ENCODE results near the gene RNF39. TPM values are rescaled to one million over a fixed set of nuclear protein-coding genes. Genes with fewer than 3 reads are reported as not detected.
A peak's percentile ranks its signal among the peaks of the same experiment; 100 is the strongest.
"Not testable (repeated sequence)": the region's sequence is repeated elsewhere in the genome, so short reads cannot be mapped to it uniquely, and the experiment has no call there.

The RNF39 gene
- total RNA-seq = under 1 TPM in 2 of 4 donors, not detected in 2; 0.27 to 0.95 TPM

- intact Hi-C loops (cut with DNase I; ENCODE audit: low total_unique reads) (no loop called here), in situ Hi-C loops (cut with MboI; ENCODE audit: low pct_ligation_motif_present in 1 of 4, low pct_unique_long_range_greater_than_20kb in 1 of 4, low sequenced_read_pairs in 3 of 4) (no loop called here)
- Histone ChIP-seq H3K27ac (no peak within 1 kb of the TSS), H3K9me3 (no peaks in the 10 kb centered on the region), H3K4me3 (peak within 1 kb of the TSS in 2 of 4 donors; percentile 25 to 33), H3K4me1 (peaks cover 12 to 35% (median 29%) of the 10 kb centered on the region in 4 donors), H3K27me3 (peaks cover 95% of the 10 kb centered on the region), H3K36me3 (no peaks in the 10 kb centered on the region)
- 3 to 10% methylated on average over 2 to 52 of the region's 64 CpGs for WGBS, 2 donors (ENCODE audit: low coverage in 1 of 2)
- no peak for DNase-seq
- TF ChIP-seq EP300 (IDR thresholded peaks at IDR 0.05; ENCODE audit: low read depth) = no peak
- TF ChIP-seq POLR2AphosphoS5 (IDR thresholded peaks at IDR 0.05) = no peak
- TF ChIP-seq POLR2A (IDR thresholded peaks at IDR 0.05) = no peak
- no peak for TF ChIP-seq CTCF (IDR thresholded peaks at IDR 0.05)
Measured at GRCh38 chr6:30075094-30075789, at the start of gene RNF39. RNF39 (minus strand) TSS chr6:30075769; CDS start chr6:30075585, 184 bp downstream.

- TF ChIP-seq EP300 (IDR thresholded peaks at IDR 0.05; ENCODE audit: low read depth) (no peak), POLR2AphosphoS5 (IDR thresholded peaks at IDR 0.05) (peak in 1 of 3 donors; percentile 43)
- 26 to 42% methylated on average over 2 of the region's 2 CpGs for WGBS, 2 donors (ENCODE audit: low coverage in 1 of 2)
- intact Hi-C loops (cut with DNase I; ENCODE audit: low total_unique reads) (no loop called here), in situ Hi-C loops (cut with MboI; ENCODE audit: low pct_ligation_motif_present in 1 of 4, low pct_unique_long_range_greater_than_20kb in 1 of 4, low sequenced_read_pairs in 3 of 4) (no loop called here)
- no peak overlapping the region for H3K4me3 ChIP-seq
- DNase-seq = peak; percentile 69
- no peaks in the 10 kb centered on the region for H3K9me3 ChIP-seq
- peak overlapping the region; percentile 75 to 80 (median 78) for H3K27ac ChIP-seq
- H3K27me3 ChIP-seq = peaks cover 15% of the 10 kb centered on the region
- peaks cover 4 to 40% (median 21%) of the 10 kb centered on the region in 4 donors for H3K4me1 ChIP-seq
- no peaks in the 10 kb centered on the region for H3K36me3 ChIP-seq
Measured at GRCh38 chr6:30122515-30122914, 46.9 kb upstream of the RNF39 start.

GRCh38 chr6:30121446-30122366, 46.1 kb upstream of the RNF39 start:
- no peak overlapping the region for H3K4me3 ChIP-seq
- WGBS, 2 donors (ENCODE audit: low coverage in 1 of 2) = 64 to 80% methylated on average over 4 to 10 of the region's 10 CpGs
- peaks cover 11% of the 10 kb centered on the region for H3K27me3 ChIP-seq
- intact Hi-C loops (cut with DNase I; ENCODE audit: low total_unique reads) = no loop called here
- H3K36me3 ChIP-seq = no peaks in the 10 kb centered on the region
- DNase-seq = no peak
- H3K27ac ChIP-seq = peak overlapping the region; percentile 75 to 80 (median 78)
- peaks cover 4 to 38% (median 21%) of the 10 kb centered on the region in 4 donors for H3K4me1 ChIP-seq
- TF ChIP-seq POLR2A (IDR thresholded peaks at IDR 0.05) (no peak), EP300 (IDR thresholded peaks at IDR 0.05; ENCODE audit: low read depth) (no peak), POLR2AphosphoS5 (IDR thresholded peaks at IDR 0.05) (no peak), CTCF (IDR thresholded peaks at IDR 0.05) (no peak)
- in situ Hi-C loops (cut with MboI; ENCODE audit: low pct_ligation_motif_present in 1 of 4, low pct_unique_long_range_greater_than_20kb in 1 of 4, low sequenced_read_pairs in 3 of 4) = no loop called here
- H3K9me3 ChIP-seq = no peaks in the 10 kb centered on the region

- in situ Hi-C loops (cut with MboI; ENCODE audit: low pct_ligation_motif_present in 1 of 4, low pct_unique_long_range_greater_than_20kb in 1 of 4, low sequenced_read_pairs in 3 of 4); H3K36me3 ChIP-seq; intact Hi-C loops (cut with DNase I; ENCODE audit: low total_unique reads); DNase-seq; H3K4me3 ChIP-seq; H3K27me3 ChIP-seq; H3K9me3 ChIP-seq: not testable (repeated sequence)
- Histone ChIP-seq H3K27ac (peak overlapping the region; percentile 21 to 49 (median 38)), H3K4me1 (peaks cover 0 to 39% (median 23%) of the 10 kb centered on the region in 4 donors)
- 93% methylated on average over 2 to 5 of the region's 5 CpGs for WGBS, 2 donors (ENCODE audit: low coverage in 1 of 2)
Measured at GRCh38 chr6:30118691-30119090, 43.1 kb upstream of the RNF39 start.

GRCh38 chr6:30116724-30117123, 41.2 kb upstream of the RNF39 start:
- intact Hi-C loops (cut with DNase I; ENCODE audit: low total_unique reads) (no loop called here), in situ Hi-C loops (cut with MboI; ENCODE audit: low pct_ligation_motif_present in 1 of 4, low pct_unique_long_range_greater_than_20kb in 1 of 4, low sequenced_read_pairs in 3 of 4) (no loop called here)
- peaks cover 0 to 31% (median 23%) of the 10 kb centered on the region in 4 donors for H3K4me1 ChIP-seq
- 72 to 73% methylated on average over 4 to 6 of the region's 6 CpGs for WGBS, 2 donors (ENCODE audit: low coverage in 1 of 2)
- TF ChIP-seq EP300 (IDR thresholded peaks at IDR 0.05; ENCODE audit: low read depth) (no peak), POLR2AphosphoS5 (IDR thresholded peaks at IDR 0.05) (no peak), CTCF (IDR thresholded peaks at IDR 0.05) (peak in 1 of 5 experiments; percentile 10), POLR2A (IDR thresholded peaks at IDR 0.05) (no peak)
- H3K4me3 ChIP-seq = no peak overlapping the region
- no peak overlapping the region for H3K27ac ChIP-seq
- no peaks in the 10 kb centered on the region for H3K9me3 ChIP-seq
- peaks cover 16% of the 10 kb centered on the region for H3K27me3 ChIP-seq
- H3K36me3 ChIP-seq = no peaks in the 10 kb centered on the region
- no peak for DNase-seq

All from transverse colon (tissue), 4 donors.